DMS 273 treated with DMSO at 0.1 percent for 48 hours (cell line): ENCODE measurements around the gene U2AF1L4.
"Not testable (repeated sequence)": the region's sequence is repeated elsewhere in the genome, so short reads cannot be mapped to it uniquely, and the experiment has no call there.

ENCODE experiments used
- DNase-seq: peaks from one replicate; lab custom pipeline; 2025; lab: John Stamatoyannopoulos, UW

U2AF1L4 gene

GRCh38 chr19:35725216-35725861 is 19.9 kb downstream of the U2AF1L4 start:
- no peak for DNase-seq

GRCh38 chr19:35724560-35724959 is 20.7 kb downstream of the U2AF1L4 start:
- no peak for DNase-seq

- DNase-seq: not testable (repeated sequence)
These were observed 21.1 kb downstream of the U2AF1L4 start for GRCh38 chr19:35724132-35724531.

- no peak for DNase-seq
These were observed 21.5 kb downstream of the U2AF1L4 start for GRCh38 chr19:35723671-35724070.

- DNase-seq: no peak
These were observed 22.3 kb downstream of the U2AF1L4 start for GRCh38 chr19:35722897-35723296.

- no peak for DNase-seq
These were observed 22.8 kb downstream of the U2AF1L4 start for GRCh38 chr19:35722461-35722860.

- DNase-seq: no peak
These were observed 23.8 kb downstream of the U2AF1L4 start for GRCh38 chr19:35721374-35721773.

GRCh38 chr19:35720648-35721047 is 24.6 kb downstream of the U2AF1L4 start:
- no peak for DNase-seq

GRCh38 chr19:35720163-35720524 is 25.1 kb downstream of the U2AF1L4 start:
- no peak for DNase-seq

GRCh38 chr19:35719402-35720162 is 25.6 kb downstream of the U2AF1L4 start:
- no peak for DNase-seq

- no peak for DNase-seq
These were observed 26.7 kb downstream of the U2AF1L4 start for GRCh38 chr19:35718345-35719041.

GRCh38 chr19:35717665-35718344 is 27.4 kb downstream of the U2AF1L4 start, which contains the start of gene KMT2B:
TSS of gene KMT2B (plus strand) at chr19:35718003. CDS start at chr19:35718019, 16 bp downstream.
- DNase-seq: no peak

GRCh38 chr19:35716801-35717664 is 28.2 kb downstream of the U2AF1L4 start:
- peak; percentile 83 for DNase-seq

- no peak for DNase-seq
These were observed 29.0 kb downstream of the U2AF1L4 start for GRCh38 chr19:35715981-35716800.

- no peak for DNase-seq
These were observed 29.8 kb downstream of the U2AF1L4 start for GRCh38 chr19:35715355-35715809.

- no peak for DNase-seq
These were observed 30.4 kb downstream of the U2AF1L4 start for GRCh38 chr19:35714601-35715354.

GRCh38 chr19:35713904-35714495 is 31.2 kb downstream of the U2AF1L4 start:
- no peak for DNase-seq

GRCh38 chr19:35713506-35713850 is 31.7 kb downstream of the U2AF1L4 start:
- DNase-seq: no peak
